Coronary artery (tissue), 2 donors: ENCODE results near the gene JUP.

Experiments used
- DNase-seq: peaks from one replicate; pipeline ENCODE4 v3.0.0-alpha.2; 2017; ENCODE audit warnings: low spot score
- H3K27ac ChIP-seq, 2 donors: fragments of 200-600 bp; sonication (generic); one replicate each; pipeline ENCODE4 v1.5.1; 2016 to 2019
- H3K4me3 ChIP-seq: fragments of 200-600 bp; sonication (generic); 2 replicates; pipeline ENCODE4 v1.5.1; 2016; ENCODE audit warnings: mild to moderate bottlenecking, moderate library complexity
- CTCF ChIP-seq: fragments of 200-600 bp; sonication (generic); IDR thresholded peaks from one replicate; pipeline ENCODE4 v1.5.1; 2019; ENCODE audit warnings: antibody characterized with exemption

JUP gene

GRCh38 chr17:41731836-41732235 is 54.7 kb downstream of the JUP start:
- no peak for DNase-seq
- Histone ChIP-seq H3K4me3 (no peak overlapping the region), H3K27ac (no peak overlapping the region)
- TF ChIP-seq CTCF = no peak

GRCh38 chr17:41730479-41730878 is 56.0 kb downstream of the JUP start:
- Histone ChIP-seq H3K27ac (no peak overlapping the region), H3K4me3 (no peak overlapping the region)
- DNase-seq = no peak
- no peak for TF ChIP-seq CTCF

GRCh38 chr17:41728056-41728455 is 58.5 kb downstream of the JUP start:
- no peak overlapping the region for H3K4me3 ChIP-seq
- no peak for DNase-seq
- H3K27ac ChIP-seq = no peak overlapping the region
- TF ChIP-seq CTCF = no peak

- Histone ChIP-seq H3K27ac (no peak overlapping the region), H3K4me3 (no peak overlapping the region)
- no peak for DNase-seq
- TF ChIP-seq CTCF = no peak
Observed at GRCh38 chr17:41725134-41725533, 61.4 kb downstream of the JUP start.

GRCh38 chr17:41724476-41725050 is 61.9 kb downstream of the JUP start:
- H3K4me3 ChIP-seq = no peak overlapping the region
- DNase-seq = no peak
- TF ChIP-seq CTCF = no peak
- no peak overlapping the region for H3K27ac ChIP-seq

- no peak for TF ChIP-seq CTCF
- no peak overlapping the region for H3K27ac ChIP-seq
- no peak overlapping the region for H3K4me3 ChIP-seq
- no peak for DNase-seq
Observed at GRCh38 chr17:41723801-41724475, 62.6 kb downstream of the JUP start.

GRCh38 chr17:41722231-41722630 is 64.3 kb downstream of the JUP start:
- Histone ChIP-seq H3K27ac (no peak overlapping the region), H3K4me3 (no peak overlapping the region)
- no peak for DNase-seq
- no peak for TF ChIP-seq CTCF
